Neural cell (in vitro differentiated cells): ENCODE measurements around the gene IQCH. TPM values are rescaled to one million over a fixed set of nuclear protein-coding genes. Genes with fewer than 3 reads are reported as not detected.

ENCODE experiments used
- H2AFZ ChIP-seq: fragments of 200-600, 300-800 bp; sonication (generic), shearing (Covaris generic); 2 replicates; pipeline ENCODE4 v1.6.0; 2014; ENCODE audit warnings: low read depth, mild to moderate bottlenecking, antibody characterized with exemption, low read length, moderate library complexity
- H3F3A ChIP-seq: fragments of 200-600 bp; shearing (Covaris generic); 2 replicates; pipeline ENCODE4 v1.6.1; 2016; ENCODE audit warnings: mild to moderate bottlenecking, moderate library complexity, mixed read lengths, antibody characterized with exemption, low read length; ENCODE audit not compliant: insufficient read depth, poor library complexity, severe bottlenecking
- H3K27ac ChIP-seq: fragments of 200-600, 300-800 bp; sonication (generic), shearing (Covaris generic); 2 replicates; pipeline ENCODE4 v1.5.1; 2014; ENCODE audit warnings: mild to moderate bottlenecking, low read length, moderate library complexity
- H3K27me3 ChIP-seq: fragments of 300-800, 200-600 bp; sonication (generic), shearing (Covaris generic); 2 replicates; pipeline ENCODE4 v1.6.0; 2014; ENCODE audit warnings: mild to moderate bottlenecking, low read depth, low read length, moderate library complexity; ENCODE audit not compliant: insufficient read depth
- H3K36me3 ChIP-seq: fragments of 300-800, 200-600 bp; sonication (generic), shearing (Covaris generic); 2 replicates; pipeline ENCODE4 v1.5.1; 2014; ENCODE audit warnings: mild to moderate bottlenecking, antibody characterized with exemption, low read length, moderate library complexity; ENCODE audit not compliant: insufficient read depth
- H3K4me2 ChIP-seq: fragments of 300-800, 200-600 bp; sonication (generic), shearing (Covaris generic); 2 replicates; pipeline ENCODE4 v1.6.0; 2014; ENCODE audit warnings: mild to moderate bottlenecking, low read length
- H3K4me3 ChIP-seq: fragments of 300-800, 200-600 bp; sonication (generic), shearing (Covaris generic); 2 replicates; pipeline ENCODE4 v1.5.1; 2014; ENCODE audit warnings: mild to moderate bottlenecking, low read length, moderate library complexity
- H3K79me2 ChIP-seq: fragments of 200-600 bp; shearing (Covaris generic); replicated peaks from 2 replicates; pipeline ENCODE4 v1.6.0; 2014; ENCODE audit warnings: mild to moderate bottlenecking, low read length, moderate library complexity; ENCODE audit not compliant: insufficient read depth
- H3K9ac ChIP-seq: fragments of 300-800, 200-600 bp; sonication (generic), shearing (Covaris generic); 2 replicates; pipeline ENCODE4 v1.6.1; 2016; ENCODE audit warnings: mild to moderate bottlenecking, low read length, mixed read lengths
- H3K9me2 ChIP-seq: fragments of 200-600 bp; shearing (Covaris generic); 2 replicates; pipeline ENCODE4 v1.6.1; 2016; ENCODE audit warnings: mild to moderate bottlenecking, low read length, mixed read lengths; ENCODE audit not compliant: insufficient read depth
- H3K9me3 ChIP-seq: fragments of 200-600, 300-800 bp; sonication (generic), shearing (Covaris generic); 2 replicates; pipeline ENCODE4 v1.6.1; 2016; ENCODE audit warnings: mild to moderate bottlenecking, mixed run types, low read length, moderate library complexity, mixed read lengths
- H4K20me1 ChIP-seq: fragments of 200-600 bp; shearing (Covaris generic); 2 replicates; pipeline ENCODE4 v1.6.1; 2016; ENCODE audit warnings: mild to moderate bottlenecking, mixed run types; ENCODE audit not compliant: insufficient read depth
- CTCF ChIP-seq: fragments of 450-650 bp; IDR thresholded peaks from 2 replicates; pipeline ENCODE4 v1.5.1; 2014; ENCODE audit warnings: antibody characterized with exemption, mild to moderate bottlenecking, moderate library complexity; ENCODE audit not compliant: poor library complexity, severe bottlenecking
- EP300 ChIP-seq: fragments of 450-650 bp; conservative IDR thresholded peaks from 2 replicates; pipeline ENCODE4 v1.6.1; 2014; ENCODE audit warnings: antibody characterized with exemption, mild to moderate bottlenecking, moderate library complexity; ENCODE audit not compliant: poor library complexity, severe bottlenecking
- EZH2 ChIP-seq: fragments of 200-600, 300-800 bp; shearing (Covaris generic), sonication (generic); IDR thresholded peaks from 2 replicates; pipeline ENCODE4 v1.6.1; 2014; ENCODE audit warnings: antibody characterized with exemption, low read length, borderline replicate concordance, mild to moderate bottlenecking; ENCODE audit not compliant: insufficient read depth, poor library complexity, severe bottlenecking
- MXI1 ChIP-seq: fragments of 450-650 bp; conservative IDR thresholded peaks from 2 replicates; pipeline ENCODE4 v1.6.1; 2014; ENCODE audit warnings: antibody characterized with exemption, mild to moderate bottlenecking; ENCODE audit not compliant: poor library complexity, severe bottlenecking
- POLR2AphosphoS5 ChIP-seq: IDR thresholded peaks from 2 replicates; pipeline ENCODE4 v1.6.1; 2012
- RAD21 ChIP-seq: fragments of 450-650 bp; conservative IDR thresholded peaks from 2 replicates; pipeline ENCODE4 v1.6.1; 2014; ENCODE audit warnings: antibody characterized with exemption, mild to moderate bottlenecking, moderate library complexity
- REST ChIP-seq: IDR thresholded peaks from 2 replicates; pipeline ENCODE4 v1.6.1; 2012; ENCODE audit warnings: borderline replicate concordance
- SMC3 ChIP-seq: fragments of 450-650 bp; conservative IDR thresholded peaks from 2 replicates; pipeline ENCODE4 v1.6.1; 2014; ENCODE audit warnings: antibody characterized with exemption, mild to moderate bottlenecking, moderate library complexity; ENCODE audit not compliant: poor library complexity
- TAF1 ChIP-seq: IDR thresholded peaks from 2 replicates; pipeline ENCODE4 v1.6.1; 2012; ENCODE audit warnings: low read depth
- polyA plus RNA-seq: library from polyadenylated mRNA; depleted of rRNA; stranded (reverse); fragments of >200 nt; gene quantifications from 2 replicates; pipeline ENCODE4 v1.2.3, GENCODE V29; 2014

IQCH gene
- polyA plus RNA-seq, 1 donor from 2014 or later: 2.8 TPM

- Histone ChIP-seq H3K9me2 (no peaks in the 10 kb centered on the region), H3K4me2 (no peak overlapping the region), H3K9ac (no peak overlapping the region), H3K4me3 (no peak overlapping the region), H2AFZ (no peak overlapping the region), H3K79me2 (no peaks in the 10 kb centered on the region), H3K9me3 (no peaks in the 10 kb centered on the region), H3K36me3 (no peaks in the 10 kb centered on the region), H4K20me1 (no peaks in the 10 kb centered on the region), H3F3A (no peaks in the 10 kb centered on the region), H3K27ac (no peak overlapping the region), H3K27me3 (no peaks in the 10 kb centered on the region)
- TF ChIP-seq POLR2AphosphoS5 (no peak), REST (no peak), TAF1 (no peak), SMC3 (no peak), EZH2 (no peak), CTCF (no peak), EP300 (no peak), MXI1 (no peak), RAD21 (no peak)
These were observed 115.8 kb downstream of the IQCH start for GRCh38 chr15:67370206-67370954.

- no peak overlapping the region for H3K9ac ChIP-seq
- no peaks in the 10 kb centered on the region for H3K9me3 ChIP-seq
- H3K79me2 ChIP-seq: no peaks in the 10 kb centered on the region
- no peaks in the 10 kb centered on the region for H3F3A ChIP-seq
- TF ChIP-seq TAF1: no peak
- no peak for TF ChIP-seq CTCF
- no peak for TF ChIP-seq EZH2
- TF ChIP-seq SMC3: no peak
- TF ChIP-seq POLR2AphosphoS5: no peak
- no peak for TF ChIP-seq REST
- TF ChIP-seq MXI1: no peak
- TF ChIP-seq EP300: no peak
- TF ChIP-seq RAD21: no peak
- no peaks in the 10 kb centered on the region for H3K9me2 ChIP-seq
- no peaks in the 10 kb centered on the region for H3K36me3 ChIP-seq
- H3K27ac ChIP-seq: no peak overlapping the region
- H3K27me3 ChIP-seq: no peaks in the 10 kb centered on the region
- no peak overlapping the region for H3K4me2 ChIP-seq
- no peak overlapping the region for H2AFZ ChIP-seq
- no peak overlapping the region for H3K4me3 ChIP-seq
- no peaks in the 10 kb centered on the region for H4K20me1 ChIP-seq
These were observed 118.0 kb downstream of the IQCH start for GRCh38 chr15:67372543-67372942.
